ENCODE data around the gene WDFY4. TPM values are rescaled to one million over a fixed set of nuclear protein-coding genes. Genes with fewer than 3 reads are reported as not detected.
"Not testable (repeated sequence)": the region's sequence is repeated elsewhere in the genome, so short reads cannot be mapped to it uniquely, and the experiment has no call there.

The WDFY4 gene
- total RNA-seq, 1 experiment from 2014 or later, result not detected

DNA sequence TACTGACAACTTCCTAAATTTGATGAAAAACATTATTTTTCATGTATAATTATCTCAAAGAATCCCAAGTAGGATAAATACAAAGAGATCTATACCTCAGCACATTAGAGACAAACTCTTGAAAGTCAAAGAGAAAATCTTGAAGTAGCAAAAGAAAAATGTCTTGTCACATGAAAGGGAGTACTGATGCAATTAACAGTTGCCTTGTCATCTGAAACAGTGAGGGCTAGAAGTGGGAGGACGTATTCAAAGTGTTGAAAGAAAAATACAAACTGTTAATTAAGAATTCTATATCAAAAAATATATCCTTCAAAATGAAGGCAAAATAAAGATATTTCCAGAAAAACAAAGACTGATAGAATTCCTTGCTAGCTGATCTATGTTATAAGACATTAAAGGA is 44.3 kb upstream of the WDFY4 start:
- Histone ChIP-seq H4K91ac (ENCODE audit: insufficient read length, low read depth, low read length) (no peak overlapping the region), H3K56ac (ENCODE audit: insufficient read length, low read depth, low read length) (no peak overlapping the region), H3K23ac (ENCODE audit: insufficient read length, low read depth, low read length) (no peak overlapping the region), H3K27me3 (ENCODE audit: insufficient read depth, low read length) (no peaks in the 10 kb centered on the region), H2AK5ac (ENCODE audit: insufficient read length, low read length) (no peak overlapping the region), H3K4ac (ENCODE audit: low read depth, low read length) (no peak overlapping the region), H2BK12ac (ENCODE audit: insufficient read length, low read depth, low read length) (no peak overlapping the region), H3K79me1 (ENCODE audit: insufficient read depth, low read depth, low read length, poor library complexity, severe bottlenecking) (no peaks in the 10 kb centered on the region), H3K9ac (ENCODE audit: extremely low read depth, insufficient read length, low read length) (no peak overlapping the region), H3K4me1 (ENCODE audit: insufficient read depth, low read length) (no peaks in the 10 kb centered on the region), H3K23me2 (ENCODE audit: insufficient read length, low read depth, low read length, poor library complexity, severe bottlenecking) (no peaks in the 10 kb centered on the region), H3T11ph (ENCODE audit: low read length) (no peak overlapping the region), H2BK120ac (ENCODE audit: low read depth, low read length, poor library complexity, severe bottlenecking) (no peak overlapping the region), H3K79me2 (ENCODE audit: insufficient read depth, low read length) (no peaks in the 10 kb centered on the region), H2BK5ac (ENCODE audit: insufficient read length, low read length) (no peak overlapping the region), H3K14ac (ENCODE audit: insufficient read depth, low read length) (no peak overlapping the region), H3K4me2 (ENCODE audit: insufficient read depth, insufficient read length, low read length) (no peak overlapping the region), H2BK15ac (ENCODE audit: low read depth, low read length) (no peak overlapping the region), H3K9me3 (ENCODE audit: control insufficient read depth, low read depth, low read length) (no peaks in the 10 kb centered on the region), H4K5ac (ENCODE audit: insufficient read length, low read depth, low read length) (no peak overlapping the region), H2BK20ac (ENCODE audit: low read depth, low read length, poor library complexity, severe bottlenecking) (no peak overlapping the region), H4K8ac (replicated peaks; ENCODE audit: insufficient read length, low read depth, low read length) (no peak overlapping the region), H2AFZ (ENCODE audit: low read length) (no peak overlapping the region), H3K27ac (ENCODE audit: insufficient read length, low read depth, low read length) (no peak overlapping the region), H3K18ac (ENCODE audit: insufficient read length, low read depth, low read length) (no peak overlapping the region), H4K20me1 (ENCODE audit: control insufficient read depth, insufficient read depth, insufficient read length) (no peaks in the 10 kb centered on the region)
- WGBS (ENCODE audit: extremely low coverage, insufficient read length, low lambda C conversion rate), result no CpG with 5 or more reads among the region's 1 CpG
- DNase-seq, result no peak
- H3K4me3 Mint-ChIP-seq, result no peak overlapping the region
- TF ChIP-seq, protein P1, sequence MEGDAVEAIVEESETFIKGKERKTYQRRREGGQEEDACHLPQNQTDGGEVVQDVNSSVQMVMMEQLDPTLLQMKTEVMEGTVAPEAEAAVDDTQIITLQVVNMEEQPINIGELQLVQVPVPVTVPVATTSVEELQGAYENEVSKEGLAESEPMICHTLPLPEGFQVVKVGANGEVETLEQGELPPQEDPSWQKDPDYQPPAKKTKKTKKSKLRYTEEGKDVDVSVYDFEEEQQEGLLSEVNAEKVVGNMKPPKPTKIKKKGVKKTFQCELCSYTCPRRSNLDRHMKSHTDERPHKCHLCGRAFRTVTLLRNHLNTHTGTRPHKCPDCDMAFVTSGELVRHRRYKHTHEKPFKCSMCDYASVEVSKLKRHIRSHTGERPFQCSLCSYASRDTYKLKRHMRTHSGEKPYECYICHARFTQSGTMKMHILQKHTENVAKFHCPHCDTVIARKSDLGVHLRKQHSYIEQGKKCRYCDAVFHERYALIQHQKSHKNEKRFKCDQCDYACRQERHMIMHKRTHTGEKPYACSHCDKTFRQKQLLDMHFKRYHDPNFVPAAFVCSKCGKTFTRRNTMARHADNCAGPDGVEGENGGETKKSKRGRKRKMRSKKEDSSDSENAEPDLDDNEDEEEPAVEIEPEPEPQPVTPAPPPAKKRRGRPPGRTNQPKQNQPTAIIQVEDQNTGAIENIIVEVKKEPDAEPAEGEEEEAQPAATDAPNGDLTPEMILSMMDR (conservative IDR thresholded peaks at IDR 0.05), result no peak
- H3K36me3 Mint-ChIP-seq (ENCODE audit: insufficient read depth in 1 of 3, low read depth in 3 of 3), result peaks cover 2 to 8% (median 4%) of the 10 kb centered on the region in 3 experiments; a peak in 6 of 7 replicates
- H3K27ac Mint-ChIP-seq, result no peak overlapping the region
- no peaks in the 10 kb centered on the region for H3K4me1 Mint-ChIP-seq
- peaks cover 3% of the 10 kb centered on the region; the same call in 1 of the 2 replicates for H3K27me3 Mint-ChIP-seq (ENCODE audit: low read depth)
- H3K9me3 Mint-ChIP-seq, result peaks cover 14 to 16% of the 10 kb centered on the region in 2 experiments

DNA sequence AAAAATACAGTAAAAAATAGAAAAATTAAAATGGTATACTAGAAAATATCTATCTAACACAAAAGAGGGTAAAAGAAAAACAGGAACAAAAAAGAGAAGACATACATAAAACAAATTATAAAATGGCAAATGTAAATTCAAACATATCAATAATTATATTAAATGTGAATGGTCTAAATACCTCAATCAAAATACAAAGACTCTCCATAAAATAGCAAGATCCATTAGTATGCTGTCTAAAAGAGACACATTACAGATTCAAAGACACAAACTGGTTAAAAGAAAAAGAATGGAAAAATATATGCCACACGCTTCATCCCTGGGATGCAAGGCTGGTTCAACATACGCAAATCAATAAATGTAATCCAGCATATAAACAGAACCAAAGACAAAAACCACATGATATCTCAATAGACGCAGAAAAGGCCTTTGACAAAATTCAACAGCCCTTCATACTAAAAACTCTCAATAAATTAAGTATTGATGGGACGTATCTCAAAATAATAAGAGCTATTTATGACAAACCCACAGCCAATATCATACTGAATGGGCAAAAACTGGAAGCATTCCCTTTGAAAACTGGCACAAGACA is 43.5 kb upstream of the WDFY4 start:
- not testable (repeated sequence) for H4K91ac ChIP-seq (ENCODE audit: insufficient read length, low read depth, low read length); H3K36me3 Mint-ChIP-seq (ENCODE audit: insufficient read depth in 1 of 3, low read depth in 3 of 3); H4K20me1 ChIP-seq (ENCODE audit: control insufficient read depth, insufficient read depth, insufficient read length); H3K9me3 ChIP-seq (ENCODE audit: control insufficient read depth, low read depth, low read length); H3K27me3 ChIP-seq (ENCODE audit: insufficient read depth, low read length); H2BK20ac ChIP-seq (ENCODE audit: low read depth, low read length, poor library complexity, severe bottlenecking); H2AFZ ChIP-seq (ENCODE audit: low read length); H3K18ac ChIP-seq (ENCODE audit: insufficient read length, low read depth, low read length); H3K27ac Mint-ChIP-seq; H3K56ac ChIP-seq (ENCODE audit: insufficient read length, low read depth, low read length); DNase-seq; H3K4me1 Mint-ChIP-seq; H3K4me2 ChIP-seq (ENCODE audit: insufficient read depth, insufficient read length, low read length); H2BK12ac ChIP-seq (ENCODE audit: insufficient read length, low read depth, low read length); H2BK120ac ChIP-seq (ENCODE audit: low read depth, low read length, poor library complexity, severe bottlenecking); H3K4me3 Mint-ChIP-seq; H3K4me1 ChIP-seq (ENCODE audit: insufficient read depth, low read length); H3K9ac ChIP-seq (ENCODE audit: extremely low read depth, insufficient read length, low read length); H3K79me2 ChIP-seq (ENCODE audit: insufficient read depth, low read length); H2BK5ac ChIP-seq (ENCODE audit: insufficient read length, low read length); H3K14ac ChIP-seq (ENCODE audit: insufficient read depth, low read length); H3K27me3 Mint-ChIP-seq (ENCODE audit: low read depth); H4K8ac ChIP-seq (replicated peaks; ENCODE audit: insufficient read length, low read depth, low read length); H3K23ac ChIP-seq (ENCODE audit: insufficient read length, low read depth, low read length); H3K27ac ChIP-seq (ENCODE audit: insufficient read length, low read depth, low read length); H2BK15ac ChIP-seq (ENCODE audit: low read depth, low read length); H3K23me2 ChIP-seq (ENCODE audit: insufficient read length, low read depth, low read length, poor library complexity, severe bottlenecking); H3T11ph ChIP-seq (ENCODE audit: low read length); H2AK5ac ChIP-seq (ENCODE audit: insufficient read length, low read length); H3K4ac ChIP-seq (ENCODE audit: low read depth, low read length); H3K79me1 ChIP-seq (ENCODE audit: insufficient read depth, low read depth, low read length, poor library complexity, severe bottlenecking); H4K5ac ChIP-seq (ENCODE audit: insufficient read length, low read depth, low read length)
- peaks cover 14 to 16% of the 10 kb centered on the region in 2 experiments for H3K9me3 Mint-ChIP-seq
- WGBS (ENCODE audit: extremely low coverage, insufficient read length, low lambda C conversion rate), result no CpG with 5 or more reads among the region's 4 CpGs

Measured in H9 (cell line).